ENCODE measurements around the gene DTNA.

DTNA gene

GRCh38 chr18:34773378-34773777, 63.3 kb downstream of the DTNA start:
- FAIRE-seq = no peak

DNA sequence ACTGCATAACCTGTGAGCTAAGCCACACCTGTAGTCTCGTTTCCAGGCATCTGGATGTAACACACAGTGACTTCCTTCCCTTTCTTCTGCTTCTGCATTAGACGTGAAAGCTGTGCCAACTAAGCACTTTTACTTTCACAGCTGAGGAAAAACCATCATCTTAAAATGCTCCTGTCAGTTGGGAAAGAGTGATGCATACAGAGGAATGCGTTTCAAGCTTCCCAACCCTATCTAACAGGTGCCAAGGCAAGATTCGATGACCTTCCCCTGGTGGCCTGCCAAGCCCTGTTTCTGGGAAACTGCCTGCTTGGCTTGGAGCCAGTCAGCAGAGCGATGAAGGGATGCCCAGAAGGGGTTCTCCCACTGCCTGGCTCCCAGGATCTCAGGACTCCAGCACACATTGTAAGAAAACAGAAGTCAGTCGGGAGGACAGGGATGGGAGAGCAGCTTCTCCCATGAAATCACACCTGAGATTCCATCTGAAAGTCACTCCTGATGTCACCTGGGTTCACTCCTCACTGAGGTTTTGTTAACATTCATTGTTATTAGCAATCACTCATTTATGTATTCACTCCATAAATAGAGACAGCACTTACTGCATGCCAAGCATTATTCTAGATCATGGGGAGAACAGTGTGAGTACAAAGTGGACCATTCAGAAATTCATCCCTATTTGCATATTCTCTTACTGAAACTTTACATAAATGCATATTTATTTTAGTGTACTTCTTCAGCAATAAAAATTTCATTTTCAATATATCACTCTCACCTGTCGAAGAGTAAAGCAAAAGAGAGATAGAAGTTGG, 64.1 kb downstream of the DTNA start:
- no peak for FAIRE-seq

DNA sequence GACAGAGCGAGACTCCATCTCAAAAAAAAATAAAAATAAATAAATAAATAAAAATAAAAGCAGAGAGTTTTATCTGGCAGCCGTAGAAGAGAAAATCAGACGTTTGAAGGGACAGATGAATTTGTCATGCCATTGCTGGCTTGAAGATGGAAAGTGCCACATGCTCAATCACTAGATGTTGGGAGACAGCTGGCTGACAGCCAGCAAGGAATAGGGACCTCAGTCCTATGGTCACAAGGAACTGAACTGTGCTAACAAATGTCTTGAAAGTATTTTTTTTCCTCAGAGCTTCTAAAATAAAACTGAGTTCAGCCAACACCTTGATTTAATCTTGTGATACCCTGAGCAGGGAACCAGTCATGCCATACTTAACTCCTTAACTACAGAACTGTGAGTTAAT, 65.4 kb downstream of the DTNA start:
- FAIRE-seq = no peak

DNA sequence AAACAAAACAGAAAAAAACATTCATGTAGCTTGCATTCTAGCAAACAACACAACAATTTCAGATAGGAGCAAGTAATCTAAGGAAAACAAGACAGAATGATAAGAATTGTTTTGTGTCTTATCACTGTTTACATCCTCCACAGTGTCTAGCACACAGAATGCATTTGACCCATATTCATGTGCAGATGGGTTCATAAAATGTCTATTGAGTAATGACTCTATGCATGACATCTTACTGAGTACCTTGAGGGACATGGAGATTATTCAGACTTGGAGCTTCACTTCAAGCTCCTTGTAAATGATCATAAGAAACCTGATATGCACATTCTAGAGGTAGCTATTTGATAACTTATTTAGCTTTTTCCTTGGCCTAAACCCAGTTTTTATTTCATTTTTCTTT, 69.0 kb downstream of the DTNA start:
- no peak for FAIRE-seq

DNA sequence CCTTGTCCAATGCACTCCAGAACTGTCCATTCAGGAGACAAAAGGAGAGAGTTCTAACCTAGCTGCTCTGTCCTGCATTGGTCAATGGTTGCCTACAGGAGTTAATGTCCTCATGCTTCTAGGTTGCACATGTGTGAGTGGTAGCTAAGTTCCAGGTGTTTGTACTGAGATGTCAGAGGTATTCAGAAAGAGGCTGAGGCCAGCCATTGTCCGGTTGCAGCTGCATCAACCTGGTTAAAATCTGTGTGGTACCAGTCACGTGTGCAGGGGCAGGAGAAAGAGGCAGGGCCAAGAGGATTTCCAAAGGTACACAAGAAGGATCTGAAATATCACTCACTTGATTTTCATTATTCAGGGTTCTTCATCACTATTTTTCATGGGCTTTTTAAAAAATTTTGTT, 70.8 kb downstream of the DTNA start:
- FAIRE-seq = no peak

DNA sequence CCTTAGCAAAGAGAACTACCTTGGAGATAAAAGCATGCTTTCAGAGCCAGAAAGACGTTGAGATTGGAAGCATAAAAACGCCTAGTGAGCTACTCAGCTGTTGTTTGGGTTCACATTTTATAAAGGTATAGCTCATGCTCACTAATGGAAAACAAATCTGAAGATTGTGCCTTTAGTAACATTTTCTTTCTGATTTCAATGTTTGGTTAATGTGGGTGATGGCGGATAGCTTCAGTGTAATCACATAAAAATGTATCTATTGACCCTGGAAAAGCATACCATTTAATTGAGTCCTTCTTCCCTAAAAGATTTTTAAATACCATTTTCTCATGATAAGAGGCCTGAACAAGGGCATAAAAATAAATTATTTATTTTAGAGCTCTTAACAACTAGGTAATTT, 73.4 kb downstream of the DTNA start:
- no peak for FAIRE-seq

DNA sequence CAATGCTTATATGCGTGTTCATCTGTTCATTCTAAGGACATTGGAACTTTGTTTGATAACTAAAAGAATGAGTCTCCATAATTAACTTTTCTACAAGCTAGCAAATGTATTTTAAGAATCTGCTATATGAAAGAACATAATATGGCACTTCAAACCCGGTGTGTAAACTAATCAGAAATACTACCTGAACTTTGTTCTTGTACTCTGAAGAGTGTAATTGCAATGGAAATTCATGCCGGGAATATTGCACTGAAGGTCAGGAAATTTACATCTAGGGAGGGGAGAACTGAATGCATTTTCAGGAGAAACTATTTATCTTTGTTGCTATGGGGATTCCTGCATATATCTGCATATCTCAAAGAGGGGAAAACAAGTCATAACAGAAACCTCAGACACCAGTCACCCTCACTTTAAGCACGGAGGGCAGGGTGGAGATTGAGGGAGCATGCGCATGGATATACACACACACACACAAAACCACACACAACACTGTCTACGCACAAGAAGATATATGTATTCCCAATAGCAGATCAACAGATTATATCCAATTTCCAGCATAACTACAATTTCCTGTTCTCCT, 76.2 kb downstream of the DTNA start:
- FAIRE-seq = no peak

DNA sequence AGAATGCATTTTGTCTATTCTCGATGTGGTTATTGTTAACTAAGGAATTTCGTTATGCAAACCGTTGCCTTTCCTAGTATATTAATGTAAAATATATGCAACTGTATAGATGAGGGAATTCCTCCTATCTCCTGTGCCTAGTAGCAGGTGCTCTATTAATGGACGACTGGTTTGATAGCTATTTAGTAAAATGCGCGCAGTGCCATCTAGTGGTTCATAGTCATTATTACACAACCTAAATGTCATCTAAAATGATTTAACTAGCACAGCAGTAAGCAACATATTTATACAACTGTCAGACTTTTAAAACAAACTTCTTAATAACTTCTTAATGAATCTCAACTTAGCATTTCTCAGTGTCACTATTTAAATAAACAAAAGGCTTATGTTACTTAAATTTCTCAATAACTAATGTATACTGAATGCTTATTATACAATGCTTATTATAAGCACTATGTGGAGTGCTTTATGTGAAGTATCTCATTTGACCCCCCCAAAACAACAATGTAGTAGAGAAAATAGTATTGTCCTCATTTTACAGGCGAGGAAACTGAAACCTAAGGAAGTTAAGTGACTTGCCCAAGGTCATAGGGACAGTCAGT, 77.9 kb downstream of the DTNA start:
- peak; percentile 98 for FAIRE-seq

DNA sequence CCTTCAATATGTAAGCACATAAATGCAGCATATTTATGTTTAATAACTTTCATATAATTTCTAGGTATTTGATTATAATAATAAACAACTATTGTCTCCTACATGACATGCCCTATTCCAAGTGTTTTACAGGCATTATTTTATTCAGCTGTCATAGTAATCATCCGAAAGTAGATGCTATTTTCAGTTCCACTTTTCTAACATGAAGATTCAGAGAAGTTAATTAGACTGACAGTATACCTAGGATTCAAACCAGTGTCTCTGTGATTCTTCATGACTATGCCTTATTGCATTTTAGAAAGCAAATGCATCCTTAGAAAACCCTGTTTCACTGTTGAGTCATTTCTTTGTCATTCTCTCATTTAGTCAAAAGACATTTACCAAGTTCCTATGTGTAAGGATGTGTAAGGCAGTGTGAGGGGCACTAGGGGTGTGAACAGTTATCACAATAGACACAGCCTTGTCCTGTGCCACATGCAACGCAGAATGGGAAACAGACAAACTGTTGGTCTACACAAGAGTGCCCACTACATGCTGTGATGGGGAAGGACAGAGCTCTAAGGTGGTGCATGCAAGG, 79.8 kb downstream of the DTNA start:
- FAIRE-seq = peak; percentile 11

- no peak for FAIRE-seq
Observed at GRCh38 chr18:34794348-34794747, 84.2 kb downstream of the DTNA start.

- FAIRE-seq = no peak
Observed at GRCh38 chr18:34795070-34795732, 85.1 kb downstream of the DTNA start.

DNA sequence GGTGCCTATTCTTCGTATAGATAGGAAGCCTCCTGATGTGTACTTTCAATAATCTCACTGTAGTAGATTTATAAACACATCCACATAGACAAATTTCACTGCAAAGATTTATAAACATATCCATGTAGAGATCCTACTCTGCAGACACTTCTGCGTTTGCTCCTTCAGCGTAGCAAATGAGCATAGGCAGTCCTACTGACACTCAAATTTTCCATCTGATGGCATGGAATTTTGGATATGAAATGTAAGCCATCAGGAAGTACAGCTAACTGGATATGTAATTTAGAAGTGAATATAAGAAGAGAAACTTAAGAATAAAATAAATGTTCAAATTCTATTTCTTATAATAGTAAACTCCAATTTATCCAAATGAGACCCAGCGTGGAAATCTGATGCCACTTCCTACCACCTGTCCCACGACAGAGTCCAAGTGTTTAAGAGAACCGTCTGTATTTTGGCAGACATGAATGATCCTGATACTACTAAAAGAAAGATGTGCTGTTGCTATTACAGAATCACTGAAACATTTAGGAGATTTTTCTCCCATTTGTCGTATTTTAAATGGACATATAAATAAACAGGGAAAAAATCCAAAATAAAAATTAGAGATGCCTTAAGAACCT, 86.0 kb downstream of the DTNA start:
- no peak for FAIRE-seq

DNA sequence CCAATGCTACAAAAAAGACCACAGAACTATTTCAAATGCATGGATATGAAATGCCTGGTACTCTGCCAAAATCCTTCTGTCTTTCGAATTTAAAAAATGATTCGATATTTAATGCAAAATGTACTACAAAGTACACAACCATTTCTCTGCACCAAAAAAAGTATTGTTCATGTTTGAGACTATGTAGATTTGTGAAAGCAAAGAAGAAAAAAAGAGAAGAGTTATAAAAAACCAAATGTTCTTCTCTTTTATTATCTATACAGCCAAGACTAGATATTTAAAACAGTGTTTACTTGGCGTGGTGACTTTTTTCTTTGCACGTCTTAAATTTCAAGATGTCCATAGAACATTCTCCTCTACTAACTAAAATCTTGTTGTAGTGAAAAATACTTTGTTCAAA, 89.2 kb downstream of the DTNA start:
- peak; percentile 29 for FAIRE-seq

DNA sequence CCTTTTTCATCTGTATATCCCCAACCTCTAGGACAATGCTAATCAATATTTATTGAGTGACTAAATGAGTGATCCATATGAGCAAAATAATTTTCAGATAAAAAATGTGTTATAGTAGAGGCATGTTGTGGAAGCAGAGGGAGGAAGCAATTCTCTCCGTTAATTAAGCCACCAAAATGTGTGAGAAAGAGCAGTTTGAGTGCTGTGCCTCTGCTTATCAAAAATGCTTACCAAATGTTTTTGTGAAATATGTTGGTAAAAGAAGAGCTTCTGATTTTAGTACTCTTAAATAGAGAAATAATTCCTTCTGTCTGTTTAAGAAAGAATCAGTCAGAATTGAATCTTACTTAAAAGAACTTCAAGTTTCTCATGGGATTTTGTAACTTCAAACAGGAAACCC, 90.3 kb downstream of the DTNA start:
- FAIRE-seq = no peak

- no peak for FAIRE-seq
Observed at GRCh38 chr18:34801774-34802173, 91.7 kb downstream of the DTNA start.

- no peak for FAIRE-seq
Observed at GRCh38 chr18:34802959-34803358, 92.9 kb downstream of the DTNA start.

GRCh38 chr18:34803877-34804400, 93.8 kb downstream of the DTNA start:
- FAIRE-seq = no peak

GRCh38 chr18:34805103-34805877, 95.2 kb downstream of the DTNA start:
- FAIRE-seq = no peak

- no peak for FAIRE-seq
Observed at GRCh38 chr18:34805878-34806351, 95.8 kb downstream of the DTNA start.

GRCh38 chr18:34806527-34806926, 96.4 kb downstream of the DTNA start:
- no peak for FAIRE-seq

- no peak for FAIRE-seq
Observed at GRCh38 chr18:34807106-34807796, 97.2 kb downstream of the DTNA start.

Measured in A204.1 (cell line).